HepG2 (cell line): ENCODE measurements around the gene BEAN1. TPM values are rescaled to one million over a fixed set of nuclear protein-coding genes. Genes with fewer than 3 reads are reported as not detected.

Experiments used
- AHDC1 ChIP-seq: sonication (generic); formaldehyde crosslinking; IDR thresholded peaks from 2 replicates; pipeline ENCODE4 v1.5.1; 2020; ENCODE audit warnings: mild to moderate bottlenecking, missing genetic modification reagents, borderline replicate concordance
- EHMT2 ChIP-seq: fragments of 200-600 bp; sonication (generic); IDR thresholded peaks from 2 replicates; pipeline ENCODE4 v1.7.0; 2017; ENCODE audit warnings: antibody characterized with exemption, low read depth, low read length, borderline replicate concordance
- FOSL2 ChIP-seq: sonication (generic); formaldehyde crosslinking; IDR thresholded peaks from 2 replicates; pipeline ENCODE4 v1.4.0; 2020; ENCODE audit warnings: missing genetic modification reagents
- GATAD1 ChIP-seq: IDR thresholded peaks from 2 replicates; pipeline ENCODE4 v1.6.1; 2016; ENCODE audit warnings: missing genetic modification reagents, missing compliant biosample characterization
- JDP2 ChIP-seq: sonication (generic); formaldehyde crosslinking; IDR thresholded peaks from 2 replicates; pipeline ENCODE4 v1.8.1; 2022; ENCODE audit warnings: missing genetic modification reagents, borderline replicate concordance
- MNT ChIP-seq: fragments of 450-650 bp; IDR thresholded peaks from 2 replicates; pipeline ENCODE4 v1.6.1; 2016
- ZNF121 ChIP-seq: sonication (generic); formaldehyde crosslinking; IDR thresholded peaks from 2 replicates; pipeline ENCODE4 v1.5.0; 2020; ENCODE audit warnings: mild to moderate bottlenecking, missing genetic modification reagents
- ZNF142 ChIP-seq: sonication (generic); formaldehyde crosslinking; IDR thresholded peaks from 2 replicates; pipeline ENCODE4 v1.4.0; 2020; ENCODE audit warnings: missing genetic modification reagents
- ZNF333 ChIP-seq: sonication (generic); formaldehyde crosslinking; IDR thresholded peaks from 2 replicates; pipeline ENCODE4 v1.4.0; 2020; ENCODE audit warnings: mild to moderate bottlenecking, missing genetic modification reagents, borderline replicate concordance
- ZNF605 ChIP-seq: sonication (generic); formaldehyde crosslinking; IDR thresholded peaks from 2 replicates; pipeline ENCODE4 v1.8.0; 2022; ENCODE audit warnings: mild to moderate bottlenecking, missing genetic modification reagents
- polyA plus RNA-seq, 8 experiments: library from polyadenylated mRNA; depleted of rRNA in 3 of 8; stranded (reverse) in 7 of 8; unstranded in 1 of 8; fragments of >200 nt; fragmentation: Illumina TruSeq in 4 of 8; extraction: Trizol in 4 of 8; gene quantifications; 2 replicates each; pipeline versions ENCODE4 v1.2.1 to v1.2.3, GENCODE V29; 2011 to 2016; ENCODE audit warnings: low read depth in 4 of 8, missing spikeins in 1 of 8, mixed read lengths in 1 of 8; ENCODE audit not compliant: insufficient read depth in 1 of 8
- total RNA-seq, 5 experiments: library from RNA; depleted of rRNA; stranded (reverse); fragments of >200 nt; fragmentation: Illumina TruSeq; extraction: Trizol; gene quantifications; 2 replicates each; pipeline ENCODE4 v1.2.3, GENCODE V29; 2016; ENCODE audit warnings: low read depth in 1 of 5
- TF ChIP-seq, protein P1 (sequence below): sonication (generic); formaldehyde crosslinking; IDR thresholded peaks from 2 replicates; pipeline ENCODE4 v1.5.0; 2020; ENCODE audit warnings: mild to moderate bottlenecking, missing genetic modification reagents, moderate library complexity

BEAN1 gene
- total and polyA plus RNA-seq, 2 of the 13 experiments (the other 11 are each of a cell fraction or from before 2014, with no cell fraction given), result 0.53 to 1.4 TPM

DNA sequence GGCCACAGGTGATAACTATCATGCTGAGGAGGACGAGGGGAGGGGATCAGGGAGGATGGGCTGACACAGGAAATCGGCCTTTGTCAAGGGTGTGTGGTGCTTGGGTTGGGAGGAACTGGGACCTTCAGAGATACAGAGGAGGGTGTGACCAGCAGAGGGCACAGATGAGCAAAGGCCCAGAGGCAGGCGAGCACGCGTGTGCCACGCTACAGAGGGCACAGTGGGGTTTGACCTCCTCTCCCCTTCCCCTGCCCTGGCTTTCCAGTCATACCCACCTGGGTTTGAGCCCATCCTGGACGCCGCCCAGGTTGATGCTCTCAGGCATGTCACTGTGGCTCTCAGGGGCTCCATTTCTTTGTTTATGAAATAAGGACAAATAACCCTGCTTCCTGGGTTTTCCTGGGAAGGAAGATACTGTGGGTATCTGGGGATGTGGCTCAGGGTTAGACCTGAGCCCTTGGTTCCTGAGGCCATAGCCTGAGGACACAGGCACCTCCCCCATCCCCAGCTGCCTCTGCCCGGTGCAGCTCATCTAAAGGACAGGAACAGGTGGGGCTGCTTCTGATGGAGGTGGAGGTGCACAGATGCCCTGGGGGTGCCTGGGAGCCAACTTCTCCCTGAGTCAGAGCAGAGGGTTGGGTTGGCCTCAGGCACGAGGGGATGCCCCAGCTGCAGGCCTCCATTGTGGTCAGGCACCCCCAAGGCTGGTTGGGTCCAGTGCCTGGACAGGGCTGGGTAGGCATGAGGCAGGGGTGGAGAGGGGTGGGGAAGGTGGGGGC lies 51.8 kb downstream of the BEAN1 start (continued):
- no peak for TF ChIP-seq AHDC1
- TF ChIP-seq, protein P1, sequence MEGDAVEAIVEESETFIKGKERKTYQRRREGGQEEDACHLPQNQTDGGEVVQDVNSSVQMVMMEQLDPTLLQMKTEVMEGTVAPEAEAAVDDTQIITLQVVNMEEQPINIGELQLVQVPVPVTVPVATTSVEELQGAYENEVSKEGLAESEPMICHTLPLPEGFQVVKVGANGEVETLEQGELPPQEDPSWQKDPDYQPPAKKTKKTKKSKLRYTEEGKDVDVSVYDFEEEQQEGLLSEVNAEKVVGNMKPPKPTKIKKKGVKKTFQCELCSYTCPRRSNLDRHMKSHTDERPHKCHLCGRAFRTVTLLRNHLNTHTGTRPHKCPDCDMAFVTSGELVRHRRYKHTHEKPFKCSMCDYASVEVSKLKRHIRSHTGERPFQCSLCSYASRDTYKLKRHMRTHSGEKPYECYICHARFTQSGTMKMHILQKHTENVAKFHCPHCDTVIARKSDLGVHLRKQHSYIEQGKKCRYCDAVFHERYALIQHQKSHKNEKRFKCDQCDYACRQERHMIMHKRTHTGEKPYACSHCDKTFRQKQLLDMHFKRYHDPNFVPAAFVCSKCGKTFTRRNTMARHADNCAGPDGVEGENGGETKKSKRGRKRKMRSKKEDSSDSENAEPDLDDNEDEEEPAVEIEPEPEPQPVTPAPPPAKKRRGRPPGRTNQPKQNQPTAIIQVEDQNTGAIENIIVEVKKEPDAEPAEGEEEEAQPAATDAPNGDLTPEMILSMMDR (CRISPR knock-in tag), result peak; percentile 95
- TF ChIP-seq JDP2 (CRISPR knock-in tag), result no peak
- TF ChIP-seq ZNF121 (CRISPR knock-in tag), result no peak
- no peak for TF ChIP-seq GATAD1
- peak; percentile 60; the same call in 1 of the 2 replicates for TF ChIP-seq FOSL2 (CRISPR knock-in tag)
- no peak for TF ChIP-seq ZNF142 (CRISPR knock-in tag)
- TF ChIP-seq ZNF333, result no peak
- no peak for TF ChIP-seq MNT
- TF ChIP-seq EHMT2, result no peak
- no peak; the same call in 1 of the 2 replicates for TF ChIP-seq ZNF605
